Ovary (tissue), 3 donors: ENCODE data around the gene C3orf20.

Experiments used
- CTCF ChIP-seq, 3 donors: fragments of 450-650 bp in 2 of 3; fragments of 200-600 bp in 1 of 3; IDR thresholded peaks; one replicate each; pipeline versions ENCODE4 v1.5.1 to v1.8.0; 2016 to 2022; ENCODE audit warnings: antibody characterized with exemption in 3 of 3, mild to moderate bottlenecking in 1 of 3
- EP300 ChIP-seq: sonication (generic); formaldehyde crosslinking; IDR thresholded peaks from one replicate; pipeline ENCODE4 v1.6.1; 2017; ENCODE audit warnings: antibody characterized with exemption
- POLR2A ChIP-seq: fragments of 450-650 bp; IDR thresholded peaks from one replicate; pipeline ENCODE4 v1.6.1; 2017; ENCODE audit warnings: antibody characterized with exemption, mild to moderate bottlenecking, moderate library complexity
- donor health status: DM: no; HTN: no; CAD: no.

- TF ChIP-seq CTCF (IDR thresholded peaks at IDR 0.05) (no peak), EP300 (no peak), POLR2A (no peak)
Observed at GRCh38 chr3:14658978-14659377, 16.0 kb upstream of the C3orf20 start.
